CD4-positive, alpha-beta memory T cell (primary cell): ENCODE measurements around the gene DNAJB14. TPM values are rescaled to one million over a fixed set of nuclear protein-coding genes. Genes with fewer than 3 reads are reported as not detected.

Experiments used
- CTCF ChIA-PET: fragments of 350-600 bp; sonication (Branson Sonifier 250); formaldehyde crosslinking; loops from one replicate; lab custom pipeline; 2021; ENCODE audit warnings: inconsistent platforms; ENCODE audit not compliant: partially characterized antibody; lab: Charles Lee
- POLR2A ChIA-PET: fragments of 350-600 bp; sonication (Branson Sonifier 250); formaldehyde crosslinking; loops from one replicate; lab custom pipeline; 2021; ENCODE audit not compliant: partially characterized antibody; lab: Charles Lee
- DNase-seq, 5 donors: peaks; one replicate each; pipeline versions ENCODE4 v3.0.0 to v3.0.0-alpha.2; 2020 to 2022; ENCODE audit warnings: mixed read lengths in 1 of 5
- H3K27ac ChIP-seq: one replicate; pipeline ENCODE4 v1.7.0; 2013; ENCODE audit warnings: low read depth, low read length
- H3K27me3 ChIP-seq: 2 replicates; pipeline ENCODE4 v1.7.0; 2013; ENCODE audit warnings: mild to moderate bottlenecking, low read length, moderate library complexity; ENCODE audit not compliant: insufficient read depth
- H3K36me3 ChIP-seq: 2 replicates; pipeline ENCODE4 v1.7.0; 2013; ENCODE audit warnings: mild to moderate bottlenecking, low read length, moderate library complexity; ENCODE audit not compliant: insufficient read depth
- H3K4me1 ChIP-seq: 2 replicates; pipeline ENCODE4 v1.7.0; 2013; ENCODE audit warnings: mild to moderate bottlenecking, low read length, moderate library complexity; ENCODE audit not compliant: insufficient read depth
- H3K4me3 ChIP-seq, 2 donors: one replicate each; pipeline ENCODE4 v1.7.0; 2013; ENCODE audit warnings: low read length in 2 of 2, mild to moderate bottlenecking in 1 of 2
- H3K9me3 ChIP-seq, 2 donors: one replicate each; pipeline ENCODE4 v1.7.0; 2013; ENCODE audit warnings: low read length in 2 of 2, control low read depth in 1 of 2; ENCODE audit not compliant: control insufficient read depth in 1 of 2
- H3K27ac Mint-ChIP-seq, 7 donors: one replicate each; pipeline ENCODE4 v1.8.0; 2020 to 2021; ENCODE audit warnings: mixed read lengths in 7 of 7, mild to moderate bottlenecking in 6 of 7, inconsistent platforms in 3 of 7, moderate library complexity in 3 of 7
- H3K27me3 Mint-ChIP-seq, 2 donors: one replicate each; pipeline ENCODE4 v1.8.0; 2020 to 2021; ENCODE audit warnings: mixed read lengths in 2 of 2
- H3K36me3 Mint-ChIP-seq, 2 donors: one replicate each; pipeline ENCODE4 v1.8.0; 2020 to 2021; ENCODE audit warnings: mixed read lengths in 2 of 2, inconsistent platforms in 1 of 2, mild to moderate bottlenecking in 1 of 2
- H3K4me1 Mint-ChIP-seq, 4 donors: one replicate each; pipeline ENCODE4 v1.8.0; 2020 to 2021; ENCODE audit warnings: mixed read lengths in 4 of 4, mild to moderate bottlenecking in 1 of 4
- H3K4me3 Mint-ChIP-seq, 8 donors: one replicate each; pipeline ENCODE4 v1.8.0; 2020 to 2021; ENCODE audit warnings: mixed read lengths in 8 of 8, mild to moderate bottlenecking in 7 of 8, moderate library complexity in 6 of 8, inconsistent platforms in 3 of 8
- H3K9me3 Mint-ChIP-seq, 8 donors: one replicate each; pipeline ENCODE4 v1.8.0; 2020 to 2021; ENCODE audit warnings: mixed read lengths in 8 of 8, mild to moderate bottlenecking in 5 of 8, inconsistent platforms in 3 of 8, moderate library complexity in 1 of 8
- intact Hi-C: fragments of 100-400 bp; cut with micrococcal nuclease; formaldehyde crosslinking; loops from one replicate; pipeline ENCODE4 v1.15.1; 2023
- polyA plus RNA-seq, 2 donors: library from polyadenylated mRNA; unstranded; fragments of 300-500 nt; fragmentation: Illumina TruSeq; gene quantifications; one replicate each; pipeline ENCODE4 v1.2.3, GENCODE V29; 2021
- total RNA-seq, 2 experiments: library from RNA; stranded (reverse); gene quantifications; one replicate each; pipeline ENCODE4 v1.2.3, GENCODE V29; 2021

DNAJB14 gene
- total and polyA plus RNA-seq, 4 experiments from 2014 or later = 44.9 to 76.7 (median 70.4) TPM

GRCh38 chr4:99947190-99947578, 766 bp upstream of the DNAJB14 start:
- CTCF ChIA-PET = interaction anchor here (0.7 to 3.8 kb wide), 18 partner anchors 14 to 1018 kb away, joined by 3 to 50 read pairs (median 7); partner anchors contain the start of genes DAPP1, EIF4E, LAMTOR3 and METAP1
- peak overlapping the region; percentile 72 to 78 for H3K4me3 ChIP-seq
- H3K36me3 Mint-ChIP-seq = peaks cover 20 to 24% of the 10 kb centered on the region in 2 donors
- no peaks in the 10 kb centered on the region for H3K27me3 Mint-ChIP-seq
- no peaks in the 10 kb centered on the region for H3K9me3 Mint-ChIP-seq
- no peaks in the 10 kb centered on the region for H3K27me3 ChIP-seq
- peaks cover 8% of the 10 kb centered on the region for H3K36me3 ChIP-seq
- no peak for DNase-seq
- H3K9me3 ChIP-seq = no peaks in the 10 kb centered on the region
- H3K4me1 Mint-ChIP-seq = peaks cover 42 to 52% (median 48%) of the 10 kb centered on the region in 4 donors
- peak overlapping the region; percentile 86 for H3K27ac ChIP-seq
- H3K27ac Mint-ChIP-seq = peak overlapping the region in 6 of 7 donors; percentile 96 to 99 (median 99)
- peaks cover 72% of the 10 kb centered on the region for H3K4me1 ChIP-seq
- peak overlapping the region in 7 of 8 donors; percentile 91 to 100 (median 95) for H3K4me3 Mint-ChIP-seq
- intact Hi-C loops = loop anchor here (2.0 to 5.0 kb wide), 2 partner anchors 1686 to 1805 kb away; partner anchors contain the start of genes RAP1GDS1 and STPG2
- POLR2A ChIA-PET = interaction anchor here (0.6 to 3.9 kb wide), 27 partner anchors 11 to 1803 kb away, joined by 3 to 118 read pairs (median 6); partner anchors contain the start of genes ADH5, DAPP1, LAMTOR3 and METAP1

DNA sequence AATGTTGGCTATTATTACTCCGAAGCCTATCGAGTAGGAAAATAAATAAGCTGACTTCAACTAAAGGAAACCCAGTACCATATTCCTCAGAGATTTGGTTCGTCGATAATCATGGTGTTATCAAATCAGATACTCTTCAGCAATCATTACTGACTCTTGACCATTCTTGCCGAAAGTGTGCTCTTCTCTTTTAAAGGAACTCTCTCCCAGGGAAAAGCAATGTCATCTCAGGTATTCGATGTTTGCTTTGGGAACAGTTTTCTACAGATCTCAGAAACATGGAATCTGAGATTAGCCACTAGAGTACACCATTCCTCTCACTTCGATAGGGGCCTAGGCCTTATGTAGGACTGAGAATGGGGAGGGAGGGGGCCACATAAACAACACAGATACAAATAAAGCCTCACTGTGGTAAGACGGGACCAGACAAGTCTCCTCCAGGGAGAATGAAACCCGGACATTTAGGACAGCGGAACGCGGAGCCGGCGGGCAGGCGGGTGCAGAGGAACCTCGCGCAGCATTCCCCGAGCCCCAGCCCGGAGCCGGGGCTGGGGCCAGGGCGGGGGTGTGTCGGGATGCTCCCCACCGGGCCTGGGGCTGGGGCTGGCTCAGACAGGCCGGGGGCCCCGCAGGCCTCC, 581 bp downstream of the DNAJB14 start:
- intact Hi-C loops = loop anchor here (2.0 to 5.0 kb wide), 2 partner anchors 1685 to 1804 kb away; partner anchors contain the start of genes RAP1GDS1 and STPG2
- H3K27ac ChIP-seq = peak overlapping the region; percentile 86
- H3K27me3 ChIP-seq = no peaks in the 10 kb centered on the region
- DNase-seq = no peak
- H3K4me1 ChIP-seq = peaks cover 67% of the 10 kb centered on the region
- Mint-ChIP-seq H3K9me3 (no peaks in the 10 kb centered on the region), H3K4me3 (peak overlapping the region; percentile 98 to 100 (median 100)), H3K27me3 (no peaks in the 10 kb centered on the region), H3K36me3 (peaks cover 20 to 27% of the 10 kb centered on the region in 2 donors), H3K4me1 (peaks cover 49 to 60% (median 55%) of the 10 kb centered on the region in 4 donors), H3K27ac (peak overlapping the region in 6 of 7 donors; percentile 97 to 99 (median 99))
- H3K36me3 ChIP-seq = peaks cover 8% of the 10 kb centered on the region
- no peaks in the 10 kb centered on the region for H3K9me3 ChIP-seq
- ChIA-PET POLR2A (interaction anchor here (0.6 to 3.9 kb wide), 25 partner anchors 9 to 1802 kb away, joined by 3 to 118 read pairs (median 7); partner anchors contain the start of genes ADH5, DAPP1, LAMTOR3 and METAP1), CTCF (interaction anchor here (1.0 to 3.8 kb wide), 9 partner anchors 19 to 138 kb away, joined by 3 to 50 read pairs (median 8); partner anchors contain the start of genes DAPP1 and LAMTOR3)
- H3K4me3 ChIP-seq = peak overlapping the region; percentile 62 to 78

- Histone ChIP-seq H3K27ac (no peak overlapping the region), H3K27me3 (no peaks in the 10 kb centered on the region), H3K9me3 (no peaks in the 10 kb centered on the region), H3K4me1 (peaks cover 69% of the 10 kb centered on the region), H3K36me3 (peaks cover 8% of the 10 kb centered on the region), H3K4me3 (peak overlapping the region in 1 of 2 donors; percentile 14)
- H3K4me1 Mint-ChIP-seq = peaks cover 55 to 68% (median 61%) of the 10 kb centered on the region in 4 donors
- DNase-seq = no peak
- peaks cover 24 to 32% of the 10 kb centered on the region in 2 donors for H3K36me3 Mint-ChIP-seq
- ChIA-PET CTCF (interaction anchor here (1.1 to 2.0 kb wide), 2 partner anchors 133 to 136 kb away, joined by 3 to 5 read pairs; no protein-coding TSS in a partner anchor), POLR2A (interaction anchor here (1.0 kb wide), 1 partner anchor 163 kb away, joined by 3 read pairs; no protein-coding TSS in a partner anchor)
- no peaks in the 10 kb centered on the region for H3K9me3 Mint-ChIP-seq
- H3K27me3 Mint-ChIP-seq = no peaks in the 10 kb centered on the region
- intact Hi-C loops = no loop called here
- peak overlapping the region in 5 of 7 donors; percentile 37 to 84 (median 42) for H3K27ac Mint-ChIP-seq
- H3K4me3 Mint-ChIP-seq = peak overlapping the region; percentile 37 to 100 (median 88)
Observed at GRCh38 chr4:99943904-99944437, 2.4 kb downstream of the DNAJB14 start.

DNA sequence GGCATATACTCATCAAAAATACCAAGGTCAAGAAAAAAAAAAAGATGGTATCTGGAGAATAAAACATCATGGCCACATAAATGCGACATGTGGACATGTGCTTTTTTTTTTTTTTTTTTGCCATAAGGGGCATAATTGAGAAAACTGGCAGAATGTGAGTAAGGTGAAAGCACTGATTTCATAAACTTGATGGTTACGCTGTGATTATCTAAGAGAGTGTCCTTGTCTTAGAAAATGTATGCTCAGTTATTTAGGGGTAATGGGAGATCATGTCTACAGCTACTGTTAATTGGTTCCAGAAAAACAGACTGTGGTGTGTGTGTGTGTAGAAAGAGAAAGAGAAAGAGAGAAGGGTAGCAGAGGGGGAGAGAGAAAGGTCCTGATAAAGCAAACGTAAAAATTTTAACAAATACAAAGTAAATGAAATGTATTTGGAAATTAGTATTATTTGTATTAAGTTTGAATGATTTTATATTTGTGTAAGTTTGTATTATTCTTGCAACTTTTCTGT, 8.1 kb downstream of the DNAJB14 start:
- Histone ChIP-seq H3K4me3 (no peak overlapping the region), H3K36me3 (no peaks in the 10 kb centered on the region), H3K27me3 (no peaks in the 10 kb centered on the region), H3K4me1 (peaks cover 29% of the 10 kb centered on the region), H3K27ac (no peak overlapping the region), H3K9me3 (no peaks in the 10 kb centered on the region)
- Mint-ChIP-seq H3K27ac (peak overlapping the region in 2 of 7 donors; percentile 1 to 70), H3K27me3 (no peaks in the 10 kb centered on the region), H3K9me3 (peaks cover 0 to 16% (median 8%) of the 10 kb centered on the region in 8 donors), H3K36me3 (peaks cover 35 to 42% of the 10 kb centered on the region in 2 donors), H3K4me1 (peaks cover 28 to 52% (median 41%) of the 10 kb centered on the region in 4 donors), H3K4me3 (peak overlapping the region in 2 of 8 donors; percentile 3 to 19)
- ChIA-PET CTCF (no interaction called here), POLR2A (no interaction called here)
- intact Hi-C loops = no loop called here
- DNase-seq = no peak

- no peaks in the 10 kb centered on the region for H3K27me3 ChIP-seq
- no peaks in the 10 kb centered on the region for H3K9me3 ChIP-seq
- Mint-ChIP-seq H3K9me3 (peaks cover 0 to 16% (median 8%) of the 10 kb centered on the region in 8 donors), H3K4me1 (peaks cover 29 to 61% (median 46%) of the 10 kb centered on the region in 4 donors), H3K36me3 (peaks cover 42 to 46% of the 10 kb centered on the region in 2 donors), H3K4me3 (peak overlapping the region in 2 of 8 donors; percentile 5 to 48), H3K27ac (peak overlapping the region in 2 of 7 donors; percentile 21 to 65), H3K27me3 (no peaks in the 10 kb centered on the region)
- no peaks in the 10 kb centered on the region for H3K36me3 ChIP-seq
- H3K4me1 ChIP-seq = peaks cover 30% of the 10 kb centered on the region
- no peak overlapping the region for H3K4me3 ChIP-seq
- DNase-seq = no peak
- POLR2A ChIA-PET = no interaction called here
- intact Hi-C loops = no loop called here
- no peak overlapping the region for H3K27ac ChIP-seq
- CTCF ChIA-PET = no interaction called here
Observed at GRCh38 chr4:99934891-99935290, 11.5 kb downstream of the DNAJB14 start.

DNA sequence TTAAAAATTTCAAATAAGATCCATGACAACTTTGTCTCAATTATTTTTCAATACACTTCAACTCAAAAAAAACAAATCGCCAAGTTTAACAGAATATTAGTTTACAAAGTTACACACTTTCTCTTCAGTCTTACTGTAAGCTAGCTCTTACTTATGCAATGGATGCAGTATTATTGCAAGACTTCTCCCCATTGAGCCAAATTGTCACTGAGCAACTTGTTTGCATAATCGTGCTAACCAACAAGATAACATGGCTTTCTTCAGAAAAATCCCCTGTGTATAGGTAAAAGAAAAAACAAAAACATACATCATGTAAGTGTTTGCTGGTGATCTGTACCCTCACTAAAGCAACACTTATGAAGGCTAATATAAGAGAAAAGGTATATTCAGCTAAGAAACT, 18.9 kb downstream of the DNAJB14 start:
- POLR2A ChIA-PET = interaction anchor here (0.6 to 5.4 kb wide), 2 partner anchors 12 to 20 kb away, joined by 3 to 25 read pairs; partner anchors contain the start of gene DNAJB14
- H3K27me3 Mint-ChIP-seq = no peaks in the 10 kb centered on the region

More for the DNA sequence above, 18.9 kb downstream of the DNAJB14 start:
- peak overlapping the region in 2 of 7 donors; percentile 13 to 18 for H3K27ac Mint-ChIP-seq
- no peak overlapping the region for H3K27ac ChIP-seq
- CTCF ChIA-PET = interaction anchor here (1.5 to 1.8 kb wide), 4 partner anchors 19 to 120 kb away, joined by 4 to 7 read pairs (median 6); partner anchors contain the start of gene DNAJB14
- H3K4me3 ChIP-seq = no peak overlapping the region
- peaks cover 24 to 48% (median 35%) of the 10 kb centered on the region in 4 donors for H3K4me1 Mint-ChIP-seq
- H3K27me3 ChIP-seq = no peaks in the 10 kb centered on the region
- no peak overlapping the region for H3K4me3 Mint-ChIP-seq
- no peak for DNase-seq
- peaks cover 31% of the 10 kb centered on the region for H3K4me1 ChIP-seq
- peaks cover 32 to 40% of the 10 kb centered on the region in 2 donors for H3K36me3 Mint-ChIP-seq
- no peaks in the 10 kb centered on the region for H3K9me3 Mint-ChIP-seq
- intact Hi-C loops = no loop called here
- no peaks in the 10 kb centered on the region for H3K9me3 ChIP-seq
- H3K36me3 ChIP-seq = peaks cover 8% of the 10 kb centered on the region
